Panc1 (cell line): ENCODE measurements around the gene SEPTIN8.

Source experiments
- CTCF ChIP-seq: fragments of 450-650 bp; IDR thresholded peaks from 2 replicates; pipeline ENCODE4 v1.5.1; 2017; ENCODE audit warnings: mild to moderate bottlenecking
- POLR2AphosphoS5 ChIP-seq: IDR thresholded peaks from 2 replicates; pipeline ENCODE4 v1.6.1; 2012; ENCODE audit warnings: mild to moderate bottlenecking, low read depth, low read length, moderate library complexity
- REST ChIP-seq, 2 experiments: IDR thresholded peaks; 2 replicates each; pipeline ENCODE4 v1.6.1; 2011 to 2012; ENCODE audit warnings: low read depth in 2 of 2, control low read depth in 1 of 2, low read length in 1 of 2, mild to moderate bottlenecking in 1 of 2, moderate library complexity in 1 of 2; ENCODE audit not compliant: insufficient read depth in 1 of 2
- SIN3A ChIP-seq: IDR thresholded peaks from 2 replicates; pipeline ENCODE4 v1.6.1; 2012; ENCODE audit warnings: low read depth, mild to moderate bottlenecking, low read length, moderate library complexity, borderline replicate concordance; ENCODE audit not compliant: insufficient read depth
- TCF7L2 ChIP-seq: IDR thresholded peaks from 2 replicates; pipeline ENCODE4 v1.6.1; 2011; ENCODE audit warnings: mild to moderate bottlenecking, low read depth, low read length, inconsistent platforms

GRCh38 chr5:132778856-132779255, 1.8 kb upstream of the SEPTIN8 start:
- TF ChIP-seq CTCF (no peak), POLR2AphosphoS5 (no peak), REST (IDR thresholded peaks at IDR 0.05; ENCODE audit: insufficient read depth in 1 of 2, low read depth in 2 of 2, low read length in 1 of 2) (no peak), TCF7L2 (no peak), SIN3A (no peak)
